Body of pancreas (tissue), 4 donors: Measurements from ENCODE around the gene NECAP2. TPM values are rescaled to one million over a fixed set of nuclear protein-coding genes. Genes with fewer than 3 reads are reported as not detected.
"Not testable (repeated sequence)": the region's sequence is repeated elsewhere in the genome, so short reads cannot be mapped to it uniquely, and the experiment has no call there.

ENCODE experiments used
- ATAC-seq: fragments of 150-250 bp; one replicate; pipeline ENCODE4 v1.9.1; 2016
- DNase-seq, 4 donors: peaks; one replicate each; pipeline ENCODE4 v3.0.0-alpha.2; 2019
- H3K27ac ChIP-seq, 4 donors: fragments of 200-600 bp; sonication (generic); 1 replicate in 3 of 4; 2 replicates in 1 of 4; pipeline versions ENCODE4 v1.5.1 to v1.6.1; 2016 to 2019; ENCODE audit warnings: mild to moderate bottlenecking in 1 of 4, mixed read lengths in 1 of 4, moderate library complexity in 1 of 4
- H3K27me3 ChIP-seq, 2 donors: fragments of 200-600 bp; sonication (generic); one replicate each; pipeline ENCODE4 v1.6.0; 2016; ENCODE audit warnings: mild to moderate bottlenecking in 1 of 2
- H3K36me3 ChIP-seq, 2 donors: fragments of 200-600 bp; sonication (generic); replicated peaks in 1 of 2; 2 replicates each; pipeline ENCODE4 v1.5.1; 2016; ENCODE audit warnings: low read depth in 2 of 2; ENCODE audit not compliant: insufficient read depth in 1 of 2
- H3K4me1 ChIP-seq: fragments of 200-600 bp; sonication (generic); one replicate; pipeline ENCODE4 v1.6.0; 2016
- H3K4me3 ChIP-seq, 2 donors: fragments of 200-600 bp; sonication (generic); 1 replicate in 1 of 2; 2 replicates in 1 of 2; pipeline ENCODE4 v1.5.1; 2016 to 2019
- H3K9me3 ChIP-seq, 3 donors: fragments of 200-600 bp; sonication (generic); 1 replicate in 2 of 3; 2 replicates in 1 of 3; pipeline ENCODE4 v1.5.1; 2016
- POLR2A ChIP-seq, 3 donors: fragments of 450-650 bp; IDR thresholded peaks; one replicate each; pipeline ENCODE4 v1.6.1; 2016; ENCODE audit warnings: antibody characterized with exemption in 3 of 3, mild to moderate bottlenecking in 2 of 3
- WGBS, 2 donors: methylation state at CpG; one replicate each; pipeline ENCODE4 v1.1.5; 2017; 5-methylcytosine and 5-hydroxymethylcytosine counted together
- intact Hi-C: fragments of 100-400 bp; cut with DNase I; formaldehyde crosslinking; loops from one replicate; pipeline ENCODE4 v1.15.1; 2023
- total RNA-seq, 2 donors: library from RNA; depleted of rRNA; stranded (reverse); fragments of >200 nt; gene quantifications; one replicate each; pipeline ENCODE4 v1.1.0, GENCODE V29; 2016
- TF ChIP-seq, protein P1 (sequence below), 7 experiments: fragments of 450-650 bp in 4 of 7; fragments of 200-600 bp in 3 of 7; sonication (generic) in 3 of 7; IDR thresholded peaks; one replicate each; pipeline ENCODE4 v1.5.1; 2016 to 2019; ENCODE audit warnings: antibody characterized with exemption in 7 of 7

Gene NECAP2
- total RNA-seq, 2 donors from 2014 or later: 28.3 to 31.9 TPM

DNA sequence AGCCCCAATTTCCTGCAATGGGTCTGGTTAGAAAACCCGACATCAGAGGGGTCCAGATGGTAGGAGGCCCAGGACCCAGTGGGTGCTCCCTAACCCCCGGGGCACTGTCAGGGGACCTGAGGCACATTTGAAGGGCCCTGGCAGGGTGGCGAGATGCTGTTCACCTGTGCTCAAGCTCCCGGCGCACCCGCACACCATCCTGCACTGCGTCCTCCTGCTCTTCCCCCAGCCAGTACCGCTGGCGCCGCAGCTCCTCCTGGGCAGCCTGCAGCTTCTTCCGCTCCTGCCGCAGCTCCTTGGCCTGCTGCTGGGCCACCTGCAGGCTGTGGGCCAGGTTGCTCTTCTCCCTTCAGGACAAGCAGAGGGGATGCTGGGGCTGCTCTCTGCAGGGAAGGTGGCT, 37.6 kb downstream of the NECAP2 start:
- WGBS, 2 donors: 95 to 97% methylated on average over 11 to 12 of the region's 12 CpGs
- H3K27me3 ChIP-seq: no peaks in the 10 kb centered on the region
- H3K27ac ChIP-seq: no peak overlapping the region
- TF ChIP-seq POLR2A (IDR thresholded peaks at IDR 0.05): no peak
- TF ChIP-seq, protein P1, sequence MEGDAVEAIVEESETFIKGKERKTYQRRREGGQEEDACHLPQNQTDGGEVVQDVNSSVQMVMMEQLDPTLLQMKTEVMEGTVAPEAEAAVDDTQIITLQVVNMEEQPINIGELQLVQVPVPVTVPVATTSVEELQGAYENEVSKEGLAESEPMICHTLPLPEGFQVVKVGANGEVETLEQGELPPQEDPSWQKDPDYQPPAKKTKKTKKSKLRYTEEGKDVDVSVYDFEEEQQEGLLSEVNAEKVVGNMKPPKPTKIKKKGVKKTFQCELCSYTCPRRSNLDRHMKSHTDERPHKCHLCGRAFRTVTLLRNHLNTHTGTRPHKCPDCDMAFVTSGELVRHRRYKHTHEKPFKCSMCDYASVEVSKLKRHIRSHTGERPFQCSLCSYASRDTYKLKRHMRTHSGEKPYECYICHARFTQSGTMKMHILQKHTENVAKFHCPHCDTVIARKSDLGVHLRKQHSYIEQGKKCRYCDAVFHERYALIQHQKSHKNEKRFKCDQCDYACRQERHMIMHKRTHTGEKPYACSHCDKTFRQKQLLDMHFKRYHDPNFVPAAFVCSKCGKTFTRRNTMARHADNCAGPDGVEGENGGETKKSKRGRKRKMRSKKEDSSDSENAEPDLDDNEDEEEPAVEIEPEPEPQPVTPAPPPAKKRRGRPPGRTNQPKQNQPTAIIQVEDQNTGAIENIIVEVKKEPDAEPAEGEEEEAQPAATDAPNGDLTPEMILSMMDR (IDR thresholded peaks at IDR 0.05): no peak
- no peaks in the 10 kb centered on the region for H3K4me1 ChIP-seq
- ATAC-seq (no peak), DNase-seq (no peak)
- no peak overlapping the region for H3K4me3 ChIP-seq
- intact Hi-C loops: no loop called here
- H3K9me3 ChIP-seq: no peaks in the 10 kb centered on the region
- no peaks in the 10 kb centered on the region for H3K36me3 ChIP-seq

DNA sequence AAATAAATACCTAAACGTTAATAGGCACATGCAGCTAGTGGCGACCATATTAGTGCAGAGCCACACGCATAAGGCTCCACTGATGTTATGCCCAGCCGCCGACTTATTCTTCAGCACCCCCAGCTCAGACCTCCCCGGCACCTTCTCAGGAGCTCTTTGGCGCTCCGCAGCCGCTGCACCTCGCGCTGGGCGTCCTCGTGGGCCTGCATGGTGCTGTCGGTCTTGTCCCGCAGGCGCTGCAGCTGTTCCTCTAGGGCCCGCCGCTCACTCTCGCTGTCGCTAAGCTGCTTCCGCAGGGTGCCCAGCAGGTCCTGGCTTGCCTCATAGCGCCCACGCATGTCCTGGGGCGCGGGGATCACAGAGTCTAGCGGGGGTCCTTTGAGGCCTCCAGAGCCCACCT, 42.6 kb downstream of the NECAP2 start:
- intact Hi-C loops, H3K36me3 ChIP-seq: not testable (repeated sequence)

DNA sequence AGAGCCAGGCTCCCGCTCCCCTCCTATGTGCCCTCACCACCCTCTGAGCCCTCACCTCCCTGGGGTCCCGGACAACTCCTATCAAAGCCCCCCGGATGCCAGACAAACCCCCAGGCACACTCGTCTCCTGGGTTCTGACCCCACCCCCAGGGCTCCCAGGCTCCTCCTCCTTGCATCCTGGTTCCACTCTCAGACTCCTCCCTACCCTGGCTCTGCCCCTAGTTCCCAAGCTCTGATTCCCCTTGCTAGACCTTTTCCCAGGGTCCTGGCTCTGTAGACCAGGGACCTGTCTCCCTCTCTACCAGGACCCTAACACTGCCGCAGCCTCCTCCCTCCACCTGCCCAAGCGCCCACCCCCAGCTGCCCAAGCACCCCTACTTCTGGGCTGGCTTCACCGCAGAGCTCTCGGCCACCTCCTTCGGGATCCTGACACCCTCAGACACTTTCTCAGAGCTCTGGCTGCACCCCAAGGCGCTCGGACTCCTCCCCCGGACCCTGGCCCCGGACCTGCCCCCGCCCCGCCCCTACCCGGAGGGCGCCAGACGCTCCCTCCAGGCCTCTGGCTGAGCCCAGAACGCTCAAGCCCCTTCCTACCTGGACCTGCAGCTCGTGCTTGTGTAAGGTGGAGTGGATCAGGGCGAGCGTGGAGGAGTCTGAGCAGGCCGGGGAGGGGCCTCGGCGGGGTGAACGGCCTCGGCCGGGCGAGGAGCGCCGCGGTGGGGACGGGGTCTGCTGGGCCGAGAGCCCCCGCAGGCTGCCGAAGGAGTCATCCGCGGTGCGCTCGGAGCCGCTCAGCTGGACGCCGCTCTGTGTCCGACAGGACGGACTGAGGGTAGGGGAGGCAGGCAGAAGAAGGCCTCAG, 43.3 kb downstream of the NECAP2 start:
- H3K36me3 ChIP-seq, H3K4me1 ChIP-seq, H3K4me3 ChIP-seq, intact Hi-C loops, H3K27me3 ChIP-seq, DNase-seq, H3K27ac ChIP-seq, H3K9me3 ChIP-seq, ATAC-seq: not testable (repeated sequence)
- WGBS, 2 donors: 91 to 92% methylated on average over 38 to 42 of the region's 45 CpGs

More for the DNA sequence above, 42.6 kb downstream of the NECAP2 start:
- H3K4me3 ChIP-seq, DNase-seq, ATAC-seq, H3K9me3 ChIP-seq, H3K27me3 ChIP-seq, H3K4me1 ChIP-seq, H3K27ac ChIP-seq: not testable (repeated sequence)
- 92 to 98% methylated on average over 17 to 26 of the region's 26 CpGs for WGBS, 2 donors

DNA sequence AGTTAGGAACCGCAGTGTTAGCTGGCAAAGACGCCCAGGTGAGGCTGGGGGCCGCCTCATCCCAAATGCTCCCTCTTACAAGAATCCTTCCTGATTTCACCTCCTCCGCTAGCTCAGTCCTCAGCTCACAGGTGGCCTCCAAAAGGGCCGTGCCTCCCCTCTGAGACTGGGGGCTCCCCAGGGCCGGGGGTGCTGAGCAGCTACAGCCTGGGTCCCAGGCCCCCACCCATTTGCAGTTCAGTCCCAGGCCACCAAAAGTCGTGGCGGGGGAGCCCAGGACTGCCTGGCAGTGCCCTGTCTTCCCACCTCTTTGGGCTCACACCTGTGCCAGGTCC, 43.9 kb downstream of the NECAP2 start:
- Histone ChIP-seq H3K4me3 (no peak overlapping the region), H3K36me3 (no peaks in the 10 kb centered on the region), H3K4me1 (no peaks in the 10 kb centered on the region), H3K27me3 (no peaks in the 10 kb centered on the region), H3K9me3 (no peaks in the 10 kb centered on the region), H3K27ac (no peak overlapping the region)
- ATAC-seq (no peak), DNase-seq (no peak)
- 94 to 98% methylated on average over 6 of the region's 8 CpGs for WGBS, 2 donors
- TF ChIP-seq, protein P1 (IDR thresholded peaks at IDR 0.05): no peak
- no peak for TF ChIP-seq POLR2A (IDR thresholded peaks at IDR 0.05)
- intact Hi-C loops: no loop called here

DNA sequence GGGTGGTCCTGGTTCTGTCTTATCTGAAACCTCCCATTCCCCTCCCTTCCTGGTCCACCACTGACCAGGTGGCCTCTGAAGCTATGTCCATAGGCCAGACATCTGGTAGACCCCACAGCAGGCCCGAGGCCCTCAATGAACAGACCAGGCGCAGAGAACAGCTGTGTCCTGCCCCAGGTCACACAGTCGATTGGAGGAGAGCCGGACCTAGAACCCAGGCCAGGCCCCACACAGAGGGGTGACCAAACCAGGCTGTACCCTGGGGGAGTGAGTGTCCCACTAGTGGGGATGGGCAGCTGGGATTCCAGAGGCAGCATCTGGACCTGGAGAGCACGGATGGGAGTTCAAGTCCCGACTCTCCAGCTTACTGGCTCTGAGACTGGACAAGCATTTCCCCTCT, 44.4 kb downstream of the NECAP2 start:
- intact Hi-C loops: no loop called here
- no peak for TF ChIP-seq POLR2A (IDR thresholded peaks at IDR 0.05)
- TF ChIP-seq, protein P1 (IDR thresholded peaks at IDR 0.05): no peak
- no peaks in the 10 kb centered on the region for H3K9me3 ChIP-seq
- ATAC-seq (no peak), DNase-seq (no peak)
- H3K4me1 ChIP-seq: no peaks in the 10 kb centered on the region
- H3K36me3 ChIP-seq: no peaks in the 10 kb centered on the region
- no peaks in the 10 kb centered on the region for H3K27me3 ChIP-seq
- no peak overlapping the region for H3K27ac ChIP-seq
- WGBS, 2 donors: 89 to 90% methylated on average over 2 to 6 of the region's 6 CpGs
- no peak overlapping the region for H3K4me3 ChIP-seq

DNA sequence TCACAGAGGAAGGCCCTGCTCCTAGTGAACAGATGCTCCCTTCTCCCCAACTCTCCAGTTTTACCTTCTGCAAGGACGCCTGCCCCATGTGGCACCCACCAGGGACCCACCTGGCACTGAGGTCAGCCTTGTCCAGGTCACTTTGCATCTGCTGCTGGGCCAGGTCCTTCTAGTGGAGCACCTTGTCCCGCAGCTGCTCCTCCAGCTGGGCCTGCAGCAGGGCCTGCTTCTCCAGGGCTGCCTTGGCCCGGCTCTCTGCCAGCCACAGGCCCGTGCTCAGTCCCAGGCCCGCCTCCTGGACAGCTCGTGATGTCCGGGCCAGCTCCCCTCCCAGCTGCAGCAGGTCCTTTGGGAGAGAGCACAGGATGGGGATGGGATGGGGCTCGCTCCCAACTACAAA, 45.8 kb downstream of the NECAP2 start:
- H3K4me1 ChIP-seq: not testable (repeated sequence)

DNA sequence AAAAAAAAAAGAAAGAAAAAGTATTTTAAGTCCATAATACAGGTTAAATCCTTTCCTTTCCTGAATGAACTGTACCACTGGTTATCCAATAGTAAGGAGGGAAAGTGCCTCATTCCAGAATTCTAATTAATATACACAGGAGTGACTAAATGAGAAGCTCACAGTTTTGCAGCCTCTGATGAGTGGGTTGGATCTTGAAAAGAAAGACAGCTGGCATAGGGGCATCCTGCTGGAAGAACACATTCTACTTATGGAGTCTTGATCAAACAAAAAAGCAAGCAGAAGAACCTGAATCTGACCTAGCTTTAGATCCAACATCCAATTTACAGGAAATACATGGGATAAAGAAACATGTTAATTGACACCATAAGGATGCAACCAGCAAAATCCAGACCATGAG, 46.5 kb downstream of the NECAP2 start:
- intact Hi-C loops, H3K27me3 ChIP-seq, H3K27ac ChIP-seq, DNase-seq, H3K4me1 ChIP-seq, H3K4me3 ChIP-seq, ATAC-seq, H3K9me3 ChIP-seq, H3K36me3 ChIP-seq: not testable (repeated sequence)

More for the DNA sequence above, 45.8 kb downstream of the NECAP2 start:
- H3K9me3 ChIP-seq, intact Hi-C loops, H3K27ac ChIP-seq, ATAC-seq, H3K27me3 ChIP-seq, H3K4me3 ChIP-seq, H3K36me3 ChIP-seq: not testable (repeated sequence)
- WGBS, 2 donors: 78 to 100% methylated on average over 7 to 8 of the region's 8 CpGs
- peak; percentile 29 to 81 (median 63) for DNase-seq

DNA sequence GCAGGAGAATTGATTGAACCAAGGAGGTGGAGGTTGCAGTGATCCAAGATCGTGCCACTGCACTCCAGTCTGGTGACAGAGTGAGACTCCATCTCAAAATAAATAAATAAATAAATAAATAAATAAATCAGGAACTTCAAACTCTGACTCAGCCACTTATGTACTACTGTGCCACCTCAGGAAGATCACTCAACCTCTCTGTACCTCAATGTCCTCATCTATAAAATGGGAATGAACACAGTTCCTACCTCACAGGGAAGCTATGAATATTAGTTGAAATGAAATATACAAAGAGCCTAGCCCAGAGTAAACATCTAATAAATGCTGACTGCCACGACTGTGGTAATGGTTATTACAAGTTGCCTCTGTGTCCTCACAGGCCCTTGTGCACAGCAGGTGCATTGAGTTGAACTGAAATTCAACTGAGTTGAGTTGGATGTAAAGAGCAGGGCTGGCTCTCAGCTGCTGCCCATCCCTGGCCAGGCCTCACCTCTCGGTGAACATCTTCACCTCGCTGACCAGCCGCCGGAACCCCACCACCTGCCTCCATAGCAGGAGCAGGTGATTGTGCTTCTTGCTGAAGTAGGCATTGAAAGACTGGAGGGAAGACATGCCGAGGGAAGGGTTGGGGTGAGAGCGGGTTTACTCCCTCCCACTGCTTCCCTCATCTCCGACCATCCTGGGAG, 48.8 kb downstream of the NECAP2 start:
- WGBS, 2 donors: 91 to 93% methylated on average over 6 to 9 of the region's 9 CpGs
- not testable (repeated sequence) for H3K36me3 ChIP-seq, H3K4me3 ChIP-seq

More for the DNA sequence above, 48.8 kb downstream of the NECAP2 start:
- H3K4me1 ChIP-seq, H3K27ac ChIP-seq, H3K9me3 ChIP-seq, ATAC-seq, H3K27me3 ChIP-seq, DNase-seq, intact Hi-C loops: not testable (repeated sequence)
